WTC11 (cell line): ENCODE results near the gene C6orf163. TPM values are rescaled to one million over a fixed set of nuclear protein-coding genes. Genes with fewer than 3 reads are reported as not detected.

Experiments
- ATAC-seq: fragments of 200-7000 bp; cut with Tn5 transposase; 2 replicates; pipeline ENCODE4 v1.10.0; 2021; ENCODE audit warnings: mild to moderate bottlenecking, moderate library complexity
- CTCF ChIA-PET: fragments of 300-600 bp; sonication (Branson Sonifier 250); formaldehyde crosslinking; loops from one replicate; lab custom pipeline; 2021; ENCODE audit warnings: antibody characterized with exemption; lab: Charles Lee
- POLR2A ChIA-PET: fragments of 350-600 bp; sonication (Branson Sonifier 250); formaldehyde crosslinking; loops from one replicate; lab custom pipeline; 2021; ENCODE audit warnings: antibody characterized with exemption; lab: Charles Lee
- DNase-seq: peaks from one replicate; pipeline ENCODE4 v3.0.0; 2021; ENCODE audit warnings: low spot score
- H3K27ac Mint-ChIP-seq: 2 replicates; pipeline ENCODE4 v1.8.0; 2021; ENCODE audit warnings: mixed read lengths
- H3K27me3 Mint-ChIP-seq: 2 replicates; pipeline ENCODE4 v1.8.0; 2021; ENCODE audit warnings: low read depth, mild to moderate bottlenecking, moderate library complexity, mixed read lengths
- H3K36me3 Mint-ChIP-seq: 2 replicates; pipeline ENCODE4 v1.8.0; 2021; ENCODE audit warnings: mixed read lengths
- H3K4me1 Mint-ChIP-seq: 2 replicates; pipeline ENCODE4 v1.8.0; 2022; ENCODE audit warnings: mixed read lengths
- H3K4me3 Mint-ChIP-seq: 2 replicates; pipeline ENCODE4 v1.8.0; 2021; ENCODE audit warnings: mild to moderate bottlenecking, moderate library complexity, mixed read lengths
- H3K9me3 Mint-ChIP-seq: 2 replicates; pipeline ENCODE4 v1.8.0; 2021; ENCODE audit warnings: mixed read lengths
- GABPB1 ChIP-seq: sonication (generic); formaldehyde crosslinking; IDR thresholded peaks from 2 replicates; pipeline ENCODE4 v1.8.1; 2023; ENCODE audit warnings: mild to moderate bottlenecking, missing genetic modification reagents
- GTF2I ChIP-seq: fragments of 250-450 bp; sonication (Bioruptor Pico); conservative IDR thresholded peaks from 2 replicates; pipeline ENCODE4 v1.4.0; 2021; ENCODE audit warnings: mild to moderate bottlenecking
- HMGA2 ChIP-seq: fragments of 250-450 bp; sonication (Bioruptor Pico); IDR thresholded peaks from 2 replicates; pipeline ENCODE4 v1.4.0; 2021; ENCODE audit warnings: mild to moderate bottlenecking, moderate library complexity
- JAZF1 ChIP-seq: fragments of 250-450 bp; sonication (Bioruptor Pico); IDR thresholded peaks from 2 replicates; pipeline ENCODE4 v1.9.0; 2021; ENCODE audit warnings: moderate library complexity, mild to moderate bottlenecking, inconsistent platforms
- JUN ChIP-seq: sonication (generic); formaldehyde crosslinking; IDR thresholded peaks from 2 replicates; pipeline ENCODE4 v1.8.0; 2023; ENCODE audit warnings: mild to moderate bottlenecking, missing genetic modification reagents
- KAT7 ChIP-seq: sonication (generic); formaldehyde crosslinking; IDR thresholded peaks from 2 replicates; pipeline ENCODE4 v1.8.1; 2023; ENCODE audit warnings: missing genetic modification reagents, mild to moderate bottlenecking, borderline replicate concordance
- NFE2L1 ChIP-seq: sonication (generic); formaldehyde crosslinking; IDR thresholded peaks from 2 replicates; pipeline ENCODE4 v1.8.1; 2023; ENCODE audit warnings: missing genetic modification reagents
- PRRX2 ChIP-seq: fragments of 250-450 bp; sonication (Bioruptor Pico); IDR thresholded peaks from 2 replicates; pipeline ENCODE4 v1.8.0; 2021; ENCODE audit warnings: mild to moderate bottlenecking
- TCF7 ChIP-seq: sonication (generic); formaldehyde crosslinking; IDR thresholded peaks from 2 replicates; pipeline ENCODE4 v1.8.0; 2022; ENCODE audit warnings: mild to moderate bottlenecking, low read depth, missing genetic modification reagents, moderate library complexity
- ZNF232 ChIP-seq: sonication (generic); formaldehyde crosslinking; IDR thresholded peaks from 2 replicates; pipeline ENCODE4 v1.8.0; 2022; ENCODE audit warnings: mild to moderate bottlenecking, missing genetic modification reagents
- ZNF416 ChIP-seq: fragments of 250-450 bp; sonication (Bioruptor Pico); IDR thresholded peaks from 2 replicates; pipeline ENCODE4 v1.9.0; 2021; ENCODE audit warnings: mild to moderate bottlenecking, inconsistent platforms
- total RNA-seq: library from RNA; stranded (reverse); gene quantifications from 3 replicates; pipeline ENCODE4 v1.2.3, GENCODE V29; 2021
- TF ChIP-seq, protein P1 (sequence below): sonication (generic); formaldehyde crosslinking; IDR thresholded peaks from 2 replicates; pipeline ENCODE4 v1.8.0; 2022; ENCODE audit warnings: mild to moderate bottlenecking, missing genetic modification reagents
- TF ChIP-seq, protein P2 (sequence below): fragments of 250-450 bp; sonication (Bioruptor Pico); IDR thresholded peaks from 2 replicates; pipeline ENCODE4 v2.1.2; 2022; ENCODE audit warnings: mild to moderate bottlenecking, moderate library complexity
- TF ChIP-seq, protein P3 (sequence below): fragments of 250-450 bp; sonication (Bioruptor Pico); conservative IDR thresholded peaks from 2 replicates; pipeline ENCODE4 v1.9.0; 2021; ENCODE audit warnings: mild to moderate bottlenecking
- TF ChIP-seq, protein P4 (sequence below): sonication (generic); formaldehyde crosslinking; IDR thresholded peaks from 2 replicates; pipeline ENCODE4 v1.8.1; 2023; ENCODE audit warnings: mild to moderate bottlenecking, missing genetic modification reagents
- TF ChIP-seq, protein P5 (sequence below): sonication (generic); formaldehyde crosslinking; IDR thresholded peaks from 2 replicates; pipeline ENCODE4 v1.8.0; 2022; ENCODE audit warnings: mild to moderate bottlenecking, missing genetic modification reagents

The C6orf163 gene
- total RNA-seq, 1 experiment from 2014 or later = 2.0 TPM

DNA sequence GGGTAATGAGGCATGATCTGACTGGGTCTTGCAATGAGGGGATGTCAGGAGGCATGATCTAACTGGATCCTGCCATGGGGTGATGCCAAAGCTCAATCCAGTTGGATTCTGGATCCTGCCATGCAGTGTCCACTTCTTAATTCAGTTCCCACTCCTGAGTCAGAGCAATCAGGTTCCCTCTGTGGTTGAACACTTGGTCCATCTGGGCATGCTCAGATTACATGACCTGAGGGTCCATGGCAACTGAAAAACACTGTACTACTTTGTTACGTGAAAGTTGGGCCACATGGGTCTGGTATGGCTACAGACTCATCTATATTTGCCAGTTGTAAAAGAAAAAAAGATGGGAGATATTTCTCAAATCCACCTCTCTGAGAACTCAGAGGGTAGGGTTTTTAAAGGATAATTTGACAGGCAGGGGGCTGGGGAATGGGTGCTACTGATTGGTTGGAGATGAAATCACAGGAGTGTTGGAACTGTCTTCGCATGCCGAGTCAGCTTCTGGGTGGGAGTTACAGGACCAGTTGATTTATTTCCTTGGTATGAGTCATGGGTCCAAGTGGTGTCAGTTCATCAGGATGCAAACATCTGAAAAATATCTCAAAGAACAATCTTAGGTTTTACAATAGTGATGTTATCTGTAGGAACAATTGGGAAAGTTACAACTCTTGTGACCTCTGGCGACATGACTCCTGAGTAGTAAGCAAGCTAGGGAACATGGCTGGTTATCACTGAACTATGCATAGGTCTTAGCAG is 21.6 kb downstream of the C6orf163 start:
- no peak for TF ChIP-seq KAT7 (CRISPR knock-in tag)
- TF ChIP-seq, protein P1, sequence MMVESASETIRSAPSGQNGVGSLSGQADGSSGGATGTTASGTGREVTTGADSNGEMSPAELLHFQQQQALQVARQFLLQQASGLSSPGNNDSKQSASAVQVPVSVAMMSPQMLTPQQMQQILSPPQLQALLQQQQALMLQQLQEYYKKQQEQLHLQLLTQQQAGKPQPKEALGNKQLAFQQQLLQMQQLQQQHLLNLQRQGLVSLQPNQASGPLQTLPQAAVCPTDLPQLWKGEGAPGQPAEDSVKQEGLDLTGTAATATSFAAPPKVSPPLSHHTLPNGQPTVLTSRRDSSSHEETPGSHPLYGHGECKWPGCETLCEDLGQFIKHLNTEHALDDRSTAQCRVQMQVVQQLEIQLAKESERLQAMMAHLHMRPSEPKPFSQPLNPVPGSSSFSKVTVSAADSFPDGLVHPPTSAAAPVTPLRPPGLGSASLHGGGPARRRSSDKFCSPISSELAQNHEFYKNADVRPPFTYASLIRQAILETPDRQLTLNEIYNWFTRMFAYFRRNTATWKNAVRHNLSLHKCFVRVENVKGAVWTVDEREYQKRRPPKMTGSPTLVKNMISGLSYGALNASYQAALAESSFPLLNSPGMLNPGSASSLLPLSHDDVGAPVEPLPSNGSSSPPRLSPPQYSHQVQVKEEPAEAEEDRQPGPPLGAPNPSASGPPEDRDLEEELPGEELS (CRISPR knock-in tag) = no peak
- no peak for TF ChIP-seq HMGA2 (CRISPR knock-in tag)
- no peak for TF ChIP-seq TCF7
- no peak for TF ChIP-seq ZNF416
- TF ChIP-seq PRRX2 (CRISPR knock-in tag) = no peak
- TF ChIP-seq JAZF1 (CRISPR knock-in tag) = no peak
- TF ChIP-seq, protein P2, sequence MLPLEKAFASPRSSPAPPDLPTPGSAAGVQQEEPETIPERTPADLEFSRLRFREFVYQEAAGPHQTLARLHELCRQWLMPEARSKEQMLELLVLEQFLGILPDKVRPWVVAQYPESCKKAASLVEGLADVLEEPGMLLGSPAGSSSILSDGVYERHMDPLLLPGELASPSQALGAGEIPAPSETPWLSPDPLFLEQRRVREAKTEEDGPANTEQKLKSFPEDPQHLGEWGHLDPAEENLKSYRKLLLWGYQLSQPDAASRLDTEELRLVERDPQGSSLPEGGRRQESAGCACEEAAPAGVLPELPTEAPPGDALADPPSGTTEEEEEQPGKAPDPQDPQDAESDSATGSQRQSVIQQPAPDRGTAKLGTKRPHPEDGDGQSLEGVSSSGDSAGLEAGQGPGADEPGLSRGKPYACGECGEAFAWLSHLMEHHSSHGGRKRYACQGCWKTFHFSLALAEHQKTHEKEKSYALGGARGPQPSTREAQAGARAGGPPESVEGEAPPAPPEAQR = no peak
- TF ChIP-seq, protein P3, sequence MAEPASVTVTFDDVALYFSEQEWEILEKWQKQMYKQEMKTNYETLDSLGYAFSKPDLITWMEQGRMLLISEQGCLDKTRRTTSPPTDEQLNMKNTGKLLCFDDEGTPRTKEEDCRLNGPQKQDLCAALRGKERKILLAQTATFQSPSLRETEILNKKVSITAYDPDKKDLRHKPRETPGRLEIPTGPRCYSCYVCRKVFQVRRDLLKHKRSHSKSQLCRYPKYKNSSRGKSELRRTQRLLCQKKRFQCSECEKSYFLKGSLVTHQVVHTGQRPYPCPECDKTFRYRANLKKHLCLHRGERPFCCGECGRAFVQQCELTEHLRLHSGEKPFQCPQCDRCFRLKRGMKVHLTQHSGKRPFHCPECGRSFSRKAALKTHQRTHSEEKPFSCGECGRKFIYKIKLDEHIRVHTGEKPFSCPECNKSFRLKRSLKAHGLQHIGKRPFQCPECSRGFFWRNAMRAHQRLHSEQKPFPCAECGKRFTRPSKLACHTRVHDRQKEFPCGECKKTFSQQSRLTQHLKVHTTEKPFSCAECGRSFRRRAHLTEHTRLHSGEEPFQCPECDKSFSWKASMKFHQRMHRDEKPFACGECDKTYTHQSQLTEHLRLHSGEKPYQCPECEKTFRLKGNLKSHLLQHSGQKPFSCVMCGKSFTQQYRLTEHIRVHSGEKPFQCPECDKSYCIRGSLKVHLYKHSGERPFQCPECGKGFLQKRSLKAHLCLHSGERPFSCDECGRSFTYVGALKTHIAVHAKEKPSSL (CRISPR knock-in tag) = no peak
- TF ChIP-seq, protein P4, sequence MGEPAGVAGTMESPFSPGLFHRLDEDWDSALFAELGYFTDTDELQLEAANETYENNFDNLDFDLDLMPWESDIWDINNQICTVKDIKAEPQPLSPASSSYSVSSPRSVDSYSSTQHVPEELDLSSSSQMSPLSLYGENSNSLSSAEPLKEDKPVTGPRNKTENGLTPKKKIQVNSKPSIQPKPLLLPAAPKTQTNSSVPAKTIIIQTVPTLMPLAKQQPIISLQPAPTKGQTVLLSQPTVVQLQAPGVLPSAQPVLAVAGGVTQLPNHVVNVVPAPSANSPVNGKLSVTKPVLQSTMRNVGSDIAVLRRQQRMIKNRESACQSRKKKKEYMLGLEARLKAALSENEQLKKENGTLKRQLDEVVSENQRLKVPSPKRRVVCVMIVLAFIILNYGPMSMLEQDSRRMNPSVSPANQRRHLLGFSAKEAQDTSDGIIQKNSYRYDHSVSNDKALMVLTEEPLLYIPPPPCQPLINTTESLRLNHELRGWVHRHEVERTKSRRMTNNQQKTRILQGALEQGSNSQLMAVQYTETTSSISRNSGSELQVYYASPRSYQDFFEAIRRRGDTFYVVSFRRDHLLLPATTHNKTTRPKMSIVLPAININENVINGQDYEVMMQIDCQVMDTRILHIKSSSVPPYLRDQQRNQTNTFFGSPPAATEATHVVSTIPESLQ (CRISPR knock-in tag) = no peak
- no peak for TF ChIP-seq GTF2I (CRISPR knock-in tag)
- TF ChIP-seq, protein P5, sequence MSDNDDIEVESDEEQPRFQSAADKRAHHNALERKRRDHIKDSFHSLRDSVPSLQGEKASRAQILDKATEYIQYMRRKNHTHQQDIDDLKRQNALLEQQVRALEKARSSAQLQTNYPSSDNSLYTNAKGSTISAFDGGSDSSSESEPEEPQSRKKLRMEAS (CRISPR knock-in tag) = no peak
- no peak for TF ChIP-seq ZNF232 (CRISPR knock-in tag)
- TF ChIP-seq, all 79 proteins: peak for 0
- ATAC-seq (no peak), DNase-seq (no peak)
- ChIA-PET CTCF (no interaction called here), POLR2A (interaction anchor here (0.5 kb wide), 1 partner anchor 35 kb away, joined by 3 read pairs; no protein-coding TSS in a partner anchor)
- H3K27me3 Mint-ChIP-seq = peaks cover 3% of the 10 kb centered on the region; the same call in 1 of the 2 replicates
- H3K36me3 Mint-ChIP-seq = peaks cover 36% of the 10 kb centered on the region
- H3K4me1 Mint-ChIP-seq = no peaks in the 10 kb centered on the region
- no peak overlapping the region for H3K4me3 Mint-ChIP-seq
- no peak overlapping the region for H3K27ac Mint-ChIP-seq
- peaks cover 41% of the 10 kb centered on the region for H3K9me3 Mint-ChIP-seq

DNA sequence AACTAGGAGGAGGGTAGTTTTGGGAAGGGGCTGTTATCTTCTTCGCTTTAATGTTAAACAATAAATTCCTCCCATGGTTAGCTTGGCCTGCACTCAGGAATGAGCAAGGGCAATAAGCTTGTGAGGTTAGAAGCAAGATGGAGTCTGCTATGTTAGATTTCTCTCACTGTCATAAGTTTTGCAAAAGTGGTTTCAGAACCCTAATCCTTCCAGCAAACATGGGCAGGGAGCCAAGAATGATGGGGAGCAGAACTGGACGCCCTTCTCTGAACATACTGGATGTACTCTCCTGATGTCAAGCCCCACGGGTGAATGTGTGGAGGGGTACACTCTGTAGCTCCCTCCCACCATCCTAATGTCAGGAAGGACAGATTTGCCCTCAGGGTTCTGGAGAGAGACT is 22.3 kb downstream of the C6orf163 start:
- H3K27me3 Mint-ChIP-seq = peaks cover 3% of the 10 kb centered on the region; the same call in 1 of the 2 replicates
- DNase-seq = no peak
- H3K4me3 Mint-ChIP-seq = no peak overlapping the region
- H3K36me3 Mint-ChIP-seq = peaks cover 36% of the 10 kb centered on the region
- POLR2A ChIA-PET = interaction anchor here (0.5 kb wide), 1 partner anchor 35 kb away, joined by 3 read pairs; no protein-coding TSS in a partner anchor
- no peak overlapping the region for H3K27ac Mint-ChIP-seq
- TF ChIP-seq NFE2L1 (no peak), GABPB1 (CRISPR knock-in tag) (no peak), HMGA2 (CRISPR knock-in tag) (no peak), JUN (no peak)
- TF ChIP-seq, all 79 proteins: peak for 0
- Mint-ChIP-seq H3K4me1 (no peaks in the 10 kb centered on the region), H3K9me3 (peaks cover 42% of the 10 kb centered on the region)
- ATAC-seq = no peak
- CTCF ChIA-PET = no interaction called here
